Naive thymus-derived CD8-positive, alpha-beta T cell (primary cell): ENCODE data around the gene HHIPL1. TPM values are rescaled to one million over a fixed set of nuclear protein-coding genes. Genes with fewer than 3 reads are reported as not detected.

Experiments used
- ATAC-seq, 2 donors: fragments of 150-1000 bp; cut with Tn5 transposase in 1 of 2; sonication (Bioruptor Pico), chemical (Tn5 transposase) in 1 of 2; 1 replicate in 1 of 2; 2 replicates in 1 of 2; pipeline ENCODE4 v1.10.0; 2021; ENCODE audit warnings: mild to moderate bottlenecking in 2 of 2, moderate library complexity in 2 of 2
- POLR2A ChIA-PET: fragments of 350-600 bp; sonication (Branson Sonifier 250); formaldehyde crosslinking; loops from one replicate; lab custom pipeline; 2021; ENCODE audit warnings: antibody characterized with exemption; lab: Charles Lee
- DNase-seq, 10 donors: peaks; one replicate each; pipeline versions ENCODE4 v3.0.0 to v3.0.0-alpha.2; 2020 to 2022
- H3K27ac Mint-ChIP-seq, 10 donors: one replicate each; pipeline ENCODE4 v1.8.0; 2020 to 2022; ENCODE audit warnings: mild to moderate bottlenecking in 10 of 10, mixed read lengths in 10 of 10, moderate library complexity in 4 of 10, inconsistent platforms in 1 of 10
- H3K27me3 Mint-ChIP-seq, 5 donors: one replicate each; pipeline ENCODE4 v1.8.0; 2021 to 2022; ENCODE audit warnings: mixed read lengths in 5 of 5
- H3K36me3 Mint-ChIP-seq, 3 donors: one replicate each; pipeline ENCODE4 v1.8.0; 2020 to 2022; ENCODE audit warnings: mixed read lengths in 3 of 3, mild to moderate bottlenecking in 2 of 3, inconsistent platforms in 1 of 3
- H3K4me1 Mint-ChIP-seq, 4 donors: one replicate each; pipeline ENCODE4 v1.8.0; 2021 to 2022; ENCODE audit warnings: mixed read lengths in 4 of 4
- H3K4me3 Mint-ChIP-seq, 10 donors: one replicate each; pipeline ENCODE4 v1.8.0; 2020 to 2022; ENCODE audit warnings: mild to moderate bottlenecking in 10 of 10, mixed read lengths in 10 of 10, moderate library complexity in 6 of 10, inconsistent platforms in 1 of 10
- H3K9me3 Mint-ChIP-seq, 9 donors: one replicate each; pipeline ENCODE4 v1.8.0; 2020 to 2022; ENCODE audit warnings: mixed read lengths in 9 of 9, mild to moderate bottlenecking in 3 of 9, inconsistent platforms in 1 of 9, moderate library complexity in 1 of 9
- polyA plus RNA-seq, 3 donors: library from polyadenylated mRNA; unstranded; fragments of 300-500 nt; fragmentation: Illumina TruSeq; gene quantifications; one replicate each; pipeline ENCODE4 v1.2.3, GENCODE V29; 2021
- total RNA-seq, 8 experiments: library from RNA in 2 of 8; stranded (reverse) in 2 of 8; gene quantifications; one replicate each; pipeline ENCODE4 v1.2.3 and lab custom pipeline; 2021 to 2026

Gene HHIPL1
- total and polyA plus RNA-seq, 5 experiments from 2014 or later: 0.34 to 0.36 TPM; not detected in 3

GRCh38 chr14:99603471-99604277 lies 41.3 kb upstream of the HHIPL1 start, which contains the start of gene CCDC85C:
Gene CCDC85C, minus strand, starts transcription at chr14:99604207. Its CDS starts 248 bp downstream, at chr14:99603959.
- POLR2A ChIA-PET: interaction anchor here (1.0 to 3.6 kb wide), 7 partner anchors 9 to 621 kb away, joined by 4 to 27 read pairs (median 7); partner anchors contain the start of genes CCNK, CYP46A1, EVL and SETD3
- H3K27ac Mint-ChIP-seq: peak within 1 kb of the TSS in 8 of 10 donors; percentile 54 to 97 (median 94)
- peak; percentile 16 to 19 for ATAC-seq
- peak within 1 kb of the TSS; percentile 89 to 97 (median 94) for H3K4me3 Mint-ChIP-seq
- peaks cover 0 to 5% (median 0%) of the 10 kb centered on the region in 5 donors for H3K27me3 Mint-ChIP-seq
- H3K9me3 Mint-ChIP-seq: no peaks in the 10 kb centered on the region
- no peaks in the 10 kb centered on the region for H3K36me3 Mint-ChIP-seq
- peaks cover 22 to 39% (median 31%) of the 10 kb centered on the region in 4 donors for H3K4me1 Mint-ChIP-seq
- DNase-seq: peak; percentile 29 to 74 (median 54)

DNA sequence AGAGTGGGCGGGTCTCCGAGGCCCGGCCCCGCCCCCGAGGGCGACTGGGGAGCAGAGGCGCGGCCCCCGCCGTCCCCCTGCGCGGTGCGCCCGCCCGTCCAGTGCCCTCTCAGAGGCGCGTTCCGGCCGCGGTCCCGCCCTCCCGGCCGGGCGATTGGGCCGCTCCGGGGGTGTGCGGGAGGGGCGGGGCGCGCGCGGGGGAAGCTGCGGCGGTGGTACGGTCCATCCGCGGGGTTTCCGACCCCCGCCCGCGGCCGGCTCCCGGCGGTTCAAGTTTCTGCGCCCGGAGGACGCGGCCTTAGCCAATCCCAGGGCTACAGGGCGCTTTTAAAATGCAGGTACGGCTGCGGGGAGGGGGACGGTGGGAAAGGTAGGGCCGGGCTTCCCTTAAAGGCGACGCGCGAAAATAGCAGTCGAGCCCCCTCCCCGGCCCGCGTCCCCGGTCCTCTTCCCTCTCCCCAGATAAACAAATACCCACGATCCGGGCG lies 40.6 kb upstream of the HHIPL1 start:
- no peaks in the 10 kb centered on the region for H3K9me3 Mint-ChIP-seq

DNA sequence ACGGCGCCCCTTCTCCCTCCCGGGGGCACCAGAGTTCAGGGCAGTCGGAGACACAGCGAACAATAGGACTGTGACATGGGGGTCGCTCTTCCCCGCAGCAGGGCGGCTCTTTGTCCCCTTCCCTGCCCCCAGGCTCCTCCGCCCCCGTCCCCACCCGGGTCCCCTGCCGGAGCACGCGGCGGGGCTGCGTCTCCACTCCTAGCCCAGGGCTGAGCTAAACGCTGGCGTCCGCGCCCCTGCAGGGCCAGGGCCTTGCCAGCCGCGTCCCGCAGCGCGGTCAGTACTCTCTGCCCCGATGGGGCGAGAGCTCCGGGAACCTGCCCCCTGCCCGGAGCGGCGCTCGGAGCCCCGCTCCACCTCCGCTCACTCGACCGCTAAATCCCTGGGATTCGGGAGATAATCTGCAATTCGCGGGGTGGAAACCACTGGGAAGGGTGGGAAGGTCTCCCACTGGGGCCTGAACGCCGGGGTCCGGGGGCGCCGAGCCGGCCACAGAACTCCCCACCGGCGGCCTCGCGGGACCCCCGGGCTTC lies 40.1 kb upstream of the HHIPL1 start:
- no peaks in the 10 kb centered on the region for H3K9me3 Mint-ChIP-seq
- H3K27ac Mint-ChIP-seq: peak overlapping the region in 9 of 10 donors; percentile 54 to 98 (median 94)
- DNase-seq: peak in 3 of 10 donors; percentile 21 to 33 (median 31)
- H3K36me3 Mint-ChIP-seq: no peaks in the 10 kb centered on the region
- H3K4me1 Mint-ChIP-seq: peaks cover 23 to 44% (median 31%) of the 10 kb centered on the region in 4 donors
- peaks cover 0 to 5% (median 0%) of the 10 kb centered on the region in 5 donors for H3K27me3 Mint-ChIP-seq
- peak; percentile 29 to 35 for ATAC-seq
- POLR2A ChIA-PET: interaction anchor here (0.6 to 3.6 kb wide), 8 partner anchors 16 to 620 kb away, joined by 3 to 27 read pairs (median 4); partner anchors contain the start of genes CCNK, CYP46A1, EVL and SETD3
- H3K4me3 Mint-ChIP-seq: peak overlapping the region; percentile 89 to 97 (median 94)

More for the DNA sequence above, 40.6 kb upstream of the HHIPL1 start:
- peaks cover 20 to 39% (median 31%) of the 10 kb centered on the region in 4 donors for H3K4me1 Mint-ChIP-seq
- peak; percentile 90 to 99 (median 96) for DNase-seq
- POLR2A ChIA-PET: interaction anchor here (0.7 to 3.6 kb wide), 8 partner anchors 9 to 620 kb away, joined by 3 to 27 read pairs (median 6); partner anchors contain the start of genes CCNK, CYP46A1, EVL and SETD3
- ATAC-seq: peak; percentile 86 to 91
- H3K4me3 Mint-ChIP-seq: peak overlapping the region; percentile 84 to 97 (median 93)
- no peaks in the 10 kb centered on the region for H3K36me3 Mint-ChIP-seq
- peak overlapping the region in 8 of 10 donors; percentile 54 to 94 (median 92) for H3K27ac Mint-ChIP-seq
- H3K27me3 Mint-ChIP-seq: peaks cover 0 to 5% (median 0%) of the 10 kb centered on the region in 5 donors

DNA sequence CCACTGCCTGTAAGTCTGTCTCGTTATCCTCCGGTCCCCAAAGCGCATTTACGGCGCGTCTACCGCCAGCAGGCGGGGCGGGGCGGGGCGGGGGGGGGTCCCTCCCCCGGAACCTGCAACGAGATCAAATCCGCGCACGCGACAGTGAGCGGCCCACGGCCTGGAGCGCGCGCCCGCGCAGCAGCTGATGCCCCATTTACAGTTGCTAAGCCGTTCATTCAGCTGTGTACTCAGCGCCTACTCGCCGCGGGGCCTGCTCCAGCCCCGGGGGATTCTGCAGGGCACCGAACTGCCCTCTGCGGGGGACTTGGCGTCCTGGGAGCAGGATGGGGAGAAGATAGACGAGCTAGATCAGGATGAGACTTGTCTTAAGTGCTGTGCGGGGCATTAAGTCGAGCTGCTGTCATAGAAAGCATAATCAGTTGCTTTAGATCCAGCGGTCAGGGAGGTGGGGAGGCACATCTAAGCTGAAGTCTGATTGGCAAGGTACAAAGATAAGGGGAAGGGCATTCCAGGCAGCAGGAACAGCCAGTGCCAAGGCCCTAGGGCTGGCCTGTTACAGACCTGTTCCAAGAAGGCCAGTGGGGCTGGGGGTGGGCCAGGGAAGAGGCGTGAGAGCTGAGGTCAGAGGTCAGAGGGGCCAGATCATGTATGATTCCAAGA lies 39.5 kb upstream of the HHIPL1 start:
- POLR2A ChIA-PET: interaction anchor here (0.6 to 3.6 kb wide), 5 partner anchors 79 to 619 kb away, joined by 3 to 27 read pairs (median 10); partner anchors contain the start of genes CCNK, CYP46A1 and SETD3
- Mint-ChIP-seq H3K9me3 (no peaks in the 10 kb centered on the region), H3K27ac (peak overlapping the region; percentile 81 to 98 (median 94)), H3K4me1 (peaks cover 23 to 42% (median 29%) of the 10 kb centered on the region in 4 donors), H3K36me3 (no peaks in the 10 kb centered on the region), H3K27me3 (peaks cover 0 to 5% (median 0%) of the 10 kb centered on the region in 5 donors), H3K4me3 (peak overlapping the region; percentile 89 to 97 (median 94))
- ATAC-seq: peak; percentile 17 to 33
- DNase-seq: peak; percentile 65 to 89 (median 78)

GRCh38 chr14:99606359-99606758 lies 38.6 kb upstream of the HHIPL1 start:
- Mint-ChIP-seq H3K4me1 (peaks cover 17 to 33% (median 22%) of the 10 kb centered on the region in 4 donors), H3K27me3 (peaks cover 0 to 5% (median 0%) of the 10 kb centered on the region in 5 donors), H3K4me3 (peak overlapping the region in 4 of 10 donors; percentile 18 to 54 (median 32)), H3K9me3 (no peaks in the 10 kb centered on the region), H3K36me3 (no peaks in the 10 kb centered on the region), H3K27ac (peak overlapping the region in 4 of 10 donors; percentile 28 to 93 (median 36))
- POLR2A ChIA-PET: interaction anchor here (3.3 to 3.6 kb wide), 2 partner anchors 81 to 125 kb away, joined by 17 to 27 read pairs; partner anchors contain the start of genes CCNK and SETD3
- ATAC-seq: no peak
- no peak for DNase-seq

DNA sequence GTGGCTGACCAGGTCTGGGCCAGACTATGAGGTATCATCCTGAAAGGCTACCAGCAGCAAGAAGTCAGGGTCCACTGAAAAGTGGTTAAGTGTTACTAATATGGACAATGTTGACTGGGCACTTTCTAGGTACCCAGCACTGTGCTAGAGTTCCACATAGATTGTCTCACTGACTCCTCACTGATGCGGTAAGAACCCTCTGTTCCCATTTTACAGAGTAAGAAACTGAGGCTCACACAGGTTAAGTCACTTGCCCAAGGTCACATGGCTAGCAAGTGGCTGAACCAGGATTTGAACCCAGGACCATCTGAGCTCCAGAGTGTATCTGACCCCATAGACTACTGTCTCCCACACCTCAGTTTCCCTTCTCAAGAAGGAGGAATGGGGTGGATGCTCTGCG lies 36.3 kb upstream of the HHIPL1 start:
- Mint-ChIP-seq H3K36me3 (no peaks in the 10 kb centered on the region), H3K4me1 (peaks cover 9 to 20% (median 10%) of the 10 kb centered on the region in 4 donors), H3K4me3 (no peak overlapping the region), H3K27me3 (no peaks in the 10 kb centered on the region), H3K9me3 (no peaks in the 10 kb centered on the region), H3K27ac (no peak overlapping the region)
- DNase-seq: no peak
- no peak for ATAC-seq
- POLR2A ChIA-PET: no interaction called here

- H3K9me3 Mint-ChIP-seq: no peaks in the 10 kb centered on the region
- ATAC-seq: no peak
- no peak overlapping the region for H3K4me3 Mint-ChIP-seq
- POLR2A ChIA-PET: no interaction called here
- H3K4me1 Mint-ChIP-seq: peaks cover 9 to 20% (median 10%) of the 10 kb centered on the region in 4 donors
- H3K27ac Mint-ChIP-seq: peak overlapping the region in 3 of 10 donors; percentile 24 to 43 (median 38)
- no peak for DNase-seq
- peaks cover 0 to 2% (median 0%) of the 10 kb centered on the region in 5 donors for H3K27me3 Mint-ChIP-seq
- no peaks in the 10 kb centered on the region for H3K36me3 Mint-ChIP-seq
These were observed 35.4 kb upstream of the HHIPL1 start for GRCh38 chr14:99609245-99610170.

DNA sequence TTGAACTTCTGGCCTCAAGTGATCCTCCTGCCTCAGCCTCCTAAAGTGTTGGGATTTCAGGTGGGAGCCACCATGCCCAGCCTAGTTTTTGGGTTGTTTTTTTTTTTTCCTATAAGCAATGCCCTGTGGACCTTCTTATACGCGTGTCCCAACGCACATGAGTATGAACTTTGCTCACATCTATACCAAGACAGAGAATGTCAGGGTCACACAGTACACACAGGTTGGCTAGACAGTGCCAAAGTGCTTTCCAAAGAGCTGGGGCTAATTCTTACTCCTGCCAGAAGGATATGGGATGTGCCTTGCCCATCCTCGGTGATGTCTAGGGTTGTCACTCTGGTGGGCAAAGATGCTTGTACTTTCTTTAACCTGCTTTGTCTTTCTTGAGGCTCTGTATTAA lies 33.3 kb upstream of the HHIPL1 start:
- no peak for ATAC-seq
- DNase-seq: no peak
- Mint-ChIP-seq H3K27me3 (peaks cover 1 to 12% (median 6%) of the 10 kb centered on the region in 5 donors), H3K9me3 (no peaks in the 10 kb centered on the region), H3K36me3 (no peaks in the 10 kb centered on the region), H3K27ac (peak overlapping the region in 1 of 10 donors; percentile 60), H3K4me3 (no peak overlapping the region), H3K4me1 (peaks cover 0 to 10% (median 4%) of the 10 kb centered on the region in 4 donors)
- POLR2A ChIA-PET: no interaction called here

- H3K27ac Mint-ChIP-seq: peak overlapping the region in 1 of 10 donors; percentile 60
- ATAC-seq: no peak
- H3K9me3 Mint-ChIP-seq: no peaks in the 10 kb centered on the region
- H3K4me1 Mint-ChIP-seq: peaks cover 0 to 10% (median 3%) of the 10 kb centered on the region in 4 donors
- H3K36me3 Mint-ChIP-seq: no peaks in the 10 kb centered on the region
- POLR2A ChIA-PET: no interaction called here
- no peak for DNase-seq
- no peak overlapping the region for H3K4me3 Mint-ChIP-seq
- peaks cover 1 to 13% (median 10%) of the 10 kb centered on the region in 5 donors for H3K27me3 Mint-ChIP-seq
These were observed 32.7 kb upstream of the HHIPL1 start for GRCh38 chr14:99612071-99612737.

GRCh38 chr14:99612738-99613330 lies 32.1 kb upstream of the HHIPL1 start:
- peaks cover 0 to 10% (median 3%) of the 10 kb centered on the region in 4 donors for H3K4me1 Mint-ChIP-seq
- DNase-seq: no peak
- no peaks in the 10 kb centered on the region for H3K36me3 Mint-ChIP-seq
- H3K9me3 Mint-ChIP-seq: no peaks in the 10 kb centered on the region
- no peak overlapping the region for H3K4me3 Mint-ChIP-seq
- no peak overlapping the region for H3K27ac Mint-ChIP-seq
- POLR2A ChIA-PET: no interaction called here
- H3K27me3 Mint-ChIP-seq: peaks cover 1 to 14% (median 11%) of the 10 kb centered on the region in 5 donors
- no peak for ATAC-seq
